ENCODE results near the gene RTP3. TPM values are rescaled to one million over a fixed set of nuclear protein-coding genes. Genes with fewer than 3 reads are reported as not detected.

The RTP3 gene
- total and polyA plus RNA-seq, 2 of the 8 experiments (the other 6 are each of a cell fraction or from before 2014, with no cell fraction given), result 0.08 TPM; not detected in 1

- TF ChIP-seq JUN (IDR thresholded peaks at IDR 0.05; ENCODE audit: low read depth, low read length) (no peak), RFX5 (IDR thresholded peaks at IDR 0.05; ENCODE audit: borderline replicate concordance, low read depth, low read length) (no peak), FOSL1 (IDR thresholded peaks at IDR 0.05; ENCODE audit: insufficient read depth, low read depth, low read length) (no peak), RXRA (IDR thresholded peaks at IDR 0.05; ENCODE audit: insufficient read depth, low read depth, low read length) (no peak), KDM4A (IDR thresholded peaks at IDR 0.05; ENCODE audit: low read depth, low read length, severe bottlenecking) (no peak), CHD7 (IDR thresholded peaks at IDR 0.05; ENCODE audit: insufficient replicate concordance, low read length) (no peak), TBP (IDR thresholded peaks at IDR 0.05; ENCODE audit: low read depth, low read length) (no peak), ATF3 (IDR thresholded peaks at IDR 0.05; ENCODE audit: insufficient read depth, low read depth, low read length) (no peak), SP4 (IDR thresholded peaks at IDR 0.05; ENCODE audit: low read length) (no peak), BCL11A (IDR thresholded peaks at IDR 0.05; ENCODE audit: low read depth in 2 of 2, low read length in 2 of 2) (no peak)
These were observed 12.0 kb upstream of the RTP3 start (continued) for GRCh38 chr3:46485779-46486175.
